HL-60 (cell line): ENCODE results near the gene MED6.

Experiments used
- CTCF ChIP-seq: IDR thresholded peaks from one replicate; pipeline ENCODE4 v1.5.1; 2011; ENCODE audit warnings: low read length, control low read depth, inconsistent platforms; ENCODE audit not compliant: insufficient read depth
- GABPA ChIP-seq: IDR thresholded peaks from 2 replicates; pipeline ENCODE4 v1.6.1; 2012; ENCODE audit warnings: low read depth
- POLR2AphosphoS5 ChIP-seq: IDR thresholded peaks from 2 replicates; pipeline ENCODE4 v1.6.1; 2012; ENCODE audit warnings: low read depth
- REST ChIP-seq: IDR thresholded peaks from 2 replicates; pipeline ENCODE4 v1.6.1; 2012; ENCODE audit warnings: low read depth; ENCODE audit not compliant: insufficient replicate concordance
- SPI1 ChIP-seq: IDR thresholded peaks from 2 replicates; pipeline ENCODE4 v1.6.1; 2012; ENCODE audit warnings: low read depth, mild to moderate bottlenecking, borderline replicate concordance

GRCh38 chr14:70642303-70643235 is 42.1 kb upstream of the MED6 start:
- TF ChIP-seq CTCF, result no peak
- TF ChIP-seq POLR2AphosphoS5, result no peak
- TF ChIP-seq GABPA, result no peak
- TF ChIP-seq REST, result no peak
- TF ChIP-seq SPI1, result no peak
